AG09319 (cell line): Measurements from ENCODE around the gene LRRC71.

Source experiments
- DNase-seq: peaks from one replicate; pipeline ENCODE4 v3.0.0-alpha.2; 2010; ENCODE audit warnings: low read depth; ENCODE audit errors: extremely low read depth
- TF ChIP-seq, protein P1 (sequence below): IDR thresholded peaks from 2 replicates; pipeline ENCODE4 v1.5.1; 2011; ENCODE audit warnings: low read depth, mild to moderate bottlenecking, inconsistent platforms, low read length, moderate library complexity

LRRC71 gene

DNA sequence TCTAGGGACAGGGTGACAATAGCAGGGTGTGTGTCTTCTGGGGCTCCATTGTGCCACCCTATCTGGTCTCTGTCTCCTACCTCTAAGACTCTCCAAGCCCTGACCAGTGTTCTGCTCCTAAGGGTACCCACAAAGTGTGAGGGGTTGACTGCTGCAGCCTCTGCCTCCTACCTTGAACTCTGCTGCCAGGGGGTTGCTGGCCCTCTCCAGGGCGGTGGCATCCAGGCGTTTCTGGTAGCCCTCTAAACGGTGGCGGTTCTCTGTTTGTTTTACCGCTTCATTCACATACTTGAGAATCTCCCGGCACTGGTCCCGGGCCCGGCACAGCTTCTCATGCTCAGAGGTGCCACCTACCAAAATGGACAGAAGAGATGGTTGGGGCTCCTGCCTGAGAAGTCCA is 24.4 kb downstream of the LRRC71 start:
- no peak for DNase-seq
- TF ChIP-seq, protein P1, sequence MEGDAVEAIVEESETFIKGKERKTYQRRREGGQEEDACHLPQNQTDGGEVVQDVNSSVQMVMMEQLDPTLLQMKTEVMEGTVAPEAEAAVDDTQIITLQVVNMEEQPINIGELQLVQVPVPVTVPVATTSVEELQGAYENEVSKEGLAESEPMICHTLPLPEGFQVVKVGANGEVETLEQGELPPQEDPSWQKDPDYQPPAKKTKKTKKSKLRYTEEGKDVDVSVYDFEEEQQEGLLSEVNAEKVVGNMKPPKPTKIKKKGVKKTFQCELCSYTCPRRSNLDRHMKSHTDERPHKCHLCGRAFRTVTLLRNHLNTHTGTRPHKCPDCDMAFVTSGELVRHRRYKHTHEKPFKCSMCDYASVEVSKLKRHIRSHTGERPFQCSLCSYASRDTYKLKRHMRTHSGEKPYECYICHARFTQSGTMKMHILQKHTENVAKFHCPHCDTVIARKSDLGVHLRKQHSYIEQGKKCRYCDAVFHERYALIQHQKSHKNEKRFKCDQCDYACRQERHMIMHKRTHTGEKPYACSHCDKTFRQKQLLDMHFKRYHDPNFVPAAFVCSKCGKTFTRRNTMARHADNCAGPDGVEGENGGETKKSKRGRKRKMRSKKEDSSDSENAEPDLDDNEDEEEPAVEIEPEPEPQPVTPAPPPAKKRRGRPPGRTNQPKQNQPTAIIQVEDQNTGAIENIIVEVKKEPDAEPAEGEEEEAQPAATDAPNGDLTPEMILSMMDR, result no peak

- DNase-seq, result no peak
- TF ChIP-seq, protein P1, result no peak
Observed at GRCh38 chr1:156945881-156946661, 25.6 kb downstream of the LRRC71 start.

GRCh38 chr1:156947127-156947526 is 26.7 kb downstream of the LRRC71 start:
- no peak for DNase-seq
- TF ChIP-seq, protein P1, result no peak

- DNase-seq, result no peak
- TF ChIP-seq, protein P1, result no peak
Observed at GRCh38 chr1:156947818-156948525, 27.5 kb downstream of the LRRC71 start.

DNA sequence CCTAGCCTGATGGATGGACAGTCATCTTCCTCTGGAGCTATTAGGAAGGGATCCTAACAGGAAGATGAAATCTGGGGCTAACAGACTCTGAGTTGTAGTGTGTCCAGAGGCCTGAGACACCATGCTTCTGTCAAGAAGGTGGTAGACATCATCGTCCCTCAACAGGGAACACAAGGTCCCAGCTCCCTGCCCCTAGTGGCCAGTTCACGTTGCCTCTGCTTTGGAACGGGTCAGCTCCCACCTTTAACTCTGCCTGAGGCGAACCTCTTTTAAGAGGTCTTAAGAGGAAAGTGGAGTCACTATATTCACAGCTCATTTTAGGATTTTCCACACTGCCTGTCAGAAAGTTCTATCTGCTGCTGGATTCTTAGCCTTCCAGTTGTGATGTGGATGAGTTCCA is 28.3 kb downstream of the LRRC71 start:
- TF ChIP-seq, protein P1, result no peak; the same call in 1 of the 2 replicates
- no peak for DNase-seq

DNA sequence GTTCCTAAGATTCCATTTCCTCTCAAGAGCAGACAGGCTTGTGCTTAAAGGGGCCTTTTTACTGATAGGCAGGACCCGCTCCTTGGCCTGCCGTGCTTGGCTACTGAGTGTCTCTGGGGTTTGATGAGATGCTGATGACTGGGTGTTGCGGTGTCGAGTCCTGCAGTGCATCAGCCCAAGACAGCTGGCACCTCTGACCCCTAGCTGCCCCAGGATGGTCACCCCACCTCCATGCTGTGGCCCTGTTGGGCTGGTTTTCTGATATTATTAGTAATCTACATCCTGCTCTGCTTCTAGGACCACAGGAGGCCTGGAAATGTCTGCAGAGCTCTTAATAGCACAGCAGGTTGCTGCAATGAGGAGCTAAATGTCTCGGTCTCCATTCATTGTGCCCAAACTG is 28.7 kb downstream of the LRRC71 start:
- TF ChIP-seq, protein P1, result no peak

DNA sequence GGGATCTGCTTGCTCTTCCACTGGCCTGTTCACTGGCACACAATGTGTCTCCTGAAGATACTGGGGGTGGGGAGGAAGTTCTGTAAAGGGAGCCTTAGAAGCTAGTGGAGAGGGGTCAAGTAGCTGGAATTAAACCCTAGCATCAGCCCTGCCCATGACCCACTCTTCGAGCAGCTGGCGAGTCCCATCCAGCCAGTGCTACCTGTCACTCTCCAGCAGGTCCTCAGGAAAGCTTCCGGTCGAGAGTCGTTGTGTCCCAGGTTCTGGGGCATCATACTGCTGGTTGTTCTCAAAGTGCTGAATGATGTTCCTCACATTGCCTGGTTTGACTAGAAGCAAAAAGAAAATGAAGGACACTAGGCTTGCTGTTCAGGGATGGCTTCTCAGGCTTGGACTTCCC is 30.9 kb downstream of the LRRC71 start:
- TF ChIP-seq, protein P1, result no peak
- no peak for DNase-seq

More for the DNA sequence above, 28.7 kb downstream of the LRRC71 start:
- DNase-seq, result no peak
